ENCODE measurements around the gene RPTOR. TPM values are rescaled to one million over a fixed set of nuclear protein-coding genes. Genes with fewer than 3 reads are reported as not detected.

RPTOR gene
- total RNA-seq, 1 donor from 2014 or later: 32.0 TPM

DNA sequence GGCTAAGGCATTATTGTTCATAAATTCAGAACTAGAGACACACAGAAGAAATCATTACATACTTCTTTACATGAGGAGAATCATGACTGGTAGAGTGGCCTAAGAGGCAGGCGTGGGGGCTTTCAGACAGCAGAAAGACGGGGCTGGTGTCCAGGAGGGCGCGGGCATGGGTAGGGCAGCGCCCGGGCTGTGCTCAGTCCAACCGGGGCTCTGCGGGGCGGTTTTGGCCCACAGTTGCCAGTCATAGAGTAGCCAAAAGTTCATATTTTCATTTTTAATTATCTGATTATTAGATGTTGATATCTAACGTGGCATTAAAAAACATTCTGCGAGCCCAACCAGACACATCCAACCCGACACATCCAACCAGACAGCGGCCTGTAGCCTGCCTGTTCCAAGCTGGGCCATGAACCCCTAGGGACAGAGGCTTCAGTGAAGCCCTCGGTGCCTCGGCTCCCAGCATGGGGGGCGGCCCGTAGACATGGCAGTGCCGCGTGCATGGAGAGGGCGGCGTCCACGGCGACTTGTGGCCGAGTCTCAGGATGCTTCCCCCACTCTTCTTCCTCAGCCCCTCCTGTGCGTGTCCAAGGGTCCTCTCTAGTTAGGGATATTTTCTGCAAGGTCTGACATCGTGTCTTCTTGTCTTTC is 284.7 kb downstream of the RPTOR start:
- TF ChIP-seq, protein P1, sequence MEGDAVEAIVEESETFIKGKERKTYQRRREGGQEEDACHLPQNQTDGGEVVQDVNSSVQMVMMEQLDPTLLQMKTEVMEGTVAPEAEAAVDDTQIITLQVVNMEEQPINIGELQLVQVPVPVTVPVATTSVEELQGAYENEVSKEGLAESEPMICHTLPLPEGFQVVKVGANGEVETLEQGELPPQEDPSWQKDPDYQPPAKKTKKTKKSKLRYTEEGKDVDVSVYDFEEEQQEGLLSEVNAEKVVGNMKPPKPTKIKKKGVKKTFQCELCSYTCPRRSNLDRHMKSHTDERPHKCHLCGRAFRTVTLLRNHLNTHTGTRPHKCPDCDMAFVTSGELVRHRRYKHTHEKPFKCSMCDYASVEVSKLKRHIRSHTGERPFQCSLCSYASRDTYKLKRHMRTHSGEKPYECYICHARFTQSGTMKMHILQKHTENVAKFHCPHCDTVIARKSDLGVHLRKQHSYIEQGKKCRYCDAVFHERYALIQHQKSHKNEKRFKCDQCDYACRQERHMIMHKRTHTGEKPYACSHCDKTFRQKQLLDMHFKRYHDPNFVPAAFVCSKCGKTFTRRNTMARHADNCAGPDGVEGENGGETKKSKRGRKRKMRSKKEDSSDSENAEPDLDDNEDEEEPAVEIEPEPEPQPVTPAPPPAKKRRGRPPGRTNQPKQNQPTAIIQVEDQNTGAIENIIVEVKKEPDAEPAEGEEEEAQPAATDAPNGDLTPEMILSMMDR (IDR thresholded peaks at IDR 0.05; ENCODE audit: insufficient read depth, low read depth, low read length): no peak
- TF ChIP-seq EZH2 (IDR thresholded peaks at IDR 0.05; ENCODE audit: insufficient read depth, low read length): no peak
- Histone ChIP-seq H3K79me2 (ENCODE audit: insufficient read depth, low read length) (no peaks in the 10 kb centered on the region), H3K4me1 (ENCODE audit: insufficient read depth, low read length) (peaks cover 41% of the 10 kb centered on the region), H3K27ac (ENCODE audit: low read depth, low read length) (no peak overlapping the region), H3K36me3 (ENCODE audit: insufficient read depth, low read length) (no peaks in the 10 kb centered on the region), H3K9me3 (ENCODE audit: insufficient read depth, low read depth, low read length) (no peaks in the 10 kb centered on the region), H2AFZ (ENCODE audit: low read depth, low read length) (no peak overlapping the region), H4K20me1 (ENCODE audit: insufficient read depth, low read length) (no peaks in the 10 kb centered on the region), H3K4me3 (ENCODE audit: insufficient read depth, low read depth, low read length) (no peak overlapping the region), H3K27me3 (ENCODE audit: insufficient read depth, low read length) (no peaks in the 10 kb centered on the region), H3K9ac (ENCODE audit: low read length) (no peak overlapping the region), H3K4me2 (ENCODE audit: low read length) (no peak overlapping the region)
- H3K4me3 Mint-ChIP-seq (ENCODE audit: unreplicated experiment): no peak overlapping the region
- no peak overlapping the region for H3K27ac Mint-ChIP-seq (ENCODE audit: unreplicated experiment)
- H3K4me1 Mint-ChIP-seq (ENCODE audit: low read depth, unreplicated experiment): peaks cover 29% of the 10 kb centered on the region
- peaks cover 18% of the 10 kb centered on the region for H3K36me3 Mint-ChIP-seq (ENCODE audit: low read depth, unreplicated experiment)
- H3K27me3 Mint-ChIP-seq (ENCODE audit: low read depth, unreplicated experiment): peaks cover 2% of the 10 kb centered on the region
- DNase-seq (ENCODE audit: low read depth) (no peak), FAIRE-seq (no peak)
- no peaks in the 10 kb centered on the region for H3K9me3 Mint-ChIP-seq (ENCODE audit: unreplicated experiment)

GRCh38 chr17:80830020-80830780 is 285.6 kb downstream of the RPTOR start:
- Mint-ChIP-seq H3K4me1 (ENCODE audit: low read depth, unreplicated experiment) (peaks cover 31% of the 10 kb centered on the region), H3K9me3 (ENCODE audit: unreplicated experiment) (no peaks in the 10 kb centered on the region), H3K4me3 (ENCODE audit: unreplicated experiment) (no peak overlapping the region), H3K36me3 (ENCODE audit: low read depth, unreplicated experiment) (peaks cover 18% of the 10 kb centered on the region), H3K27ac (ENCODE audit: unreplicated experiment) (no peak overlapping the region), H3K27me3 (ENCODE audit: low read depth, unreplicated experiment) (peaks cover 2% of the 10 kb centered on the region)
- no peak for FAIRE-seq
- no peaks in the 10 kb centered on the region for H4K20me1 ChIP-seq (ENCODE audit: insufficient read depth, low read length)
- no peak overlapping the region for H3K9ac ChIP-seq (ENCODE audit: low read length)
- H3K36me3 ChIP-seq (ENCODE audit: insufficient read depth, low read length): no peaks in the 10 kb centered on the region
- H2AFZ ChIP-seq (ENCODE audit: low read depth, low read length): no peak overlapping the region
- no peak for DNase-seq (ENCODE audit: low read depth)
- TF ChIP-seq, protein P1 (IDR thresholded peaks at IDR 0.05; ENCODE audit: insufficient read depth, low read depth, low read length): no peak
- no peak for TF ChIP-seq EZH2 (IDR thresholded peaks at IDR 0.05; ENCODE audit: insufficient read depth, low read length)
- H3K27ac ChIP-seq (ENCODE audit: low read depth, low read length): no peak overlapping the region
- H3K4me3 ChIP-seq (ENCODE audit: insufficient read depth, low read depth, low read length): no peak overlapping the region
- no peak overlapping the region for H3K4me2 ChIP-seq (ENCODE audit: low read length)
- no peaks in the 10 kb centered on the region for H3K79me2 ChIP-seq (ENCODE audit: insufficient read depth, low read length)
- H3K27me3 ChIP-seq (ENCODE audit: insufficient read depth, low read length): no peaks in the 10 kb centered on the region
- no peaks in the 10 kb centered on the region for H3K9me3 ChIP-seq (ENCODE audit: insufficient read depth, low read depth, low read length)
- peaks cover 46% of the 10 kb centered on the region for H3K4me1 ChIP-seq (ENCODE audit: insufficient read depth, low read length)

DNA sequence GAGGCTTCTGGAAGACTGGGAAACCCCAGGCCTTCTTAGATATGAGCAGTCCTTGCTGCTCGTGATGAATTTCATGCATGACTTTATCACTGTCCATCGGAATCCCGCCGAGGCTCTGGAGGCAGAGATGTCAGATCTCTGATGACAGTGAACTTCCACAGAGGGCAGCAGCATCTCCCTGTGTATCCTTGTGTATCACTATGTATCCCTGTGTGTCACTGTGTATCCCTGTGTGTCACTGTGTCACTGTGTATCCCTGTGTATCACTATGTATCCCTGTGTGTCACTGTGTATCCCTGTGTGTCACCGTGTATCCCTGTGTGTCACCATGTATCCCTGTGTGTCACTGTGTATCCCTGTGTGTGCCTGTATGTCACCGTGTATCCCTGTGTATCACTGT is 286.9 kb downstream of the RPTOR start:
- H3K27me3 ChIP-seq (ENCODE audit: insufficient read depth, low read length): no peaks in the 10 kb centered on the region
- H3K4me3 ChIP-seq (ENCODE audit: insufficient read depth, low read depth, low read length): no peak overlapping the region
- TF ChIP-seq, protein P1 (IDR thresholded peaks at IDR 0.05; ENCODE audit: insufficient read depth, low read depth, low read length): no peak
- no peak for TF ChIP-seq EZH2 (IDR thresholded peaks at IDR 0.05; ENCODE audit: insufficient read depth, low read length)
- no peaks in the 10 kb centered on the region for H4K20me1 ChIP-seq (ENCODE audit: insufficient read depth, low read length)
- no peak overlapping the region for H3K4me3 Mint-ChIP-seq (ENCODE audit: unreplicated experiment)
- no peak for DNase-seq (ENCODE audit: low read depth)
- peaks cover 2% of the 10 kb centered on the region for H3K27me3 Mint-ChIP-seq (ENCODE audit: low read depth, unreplicated experiment)
- H3K36me3 Mint-ChIP-seq (ENCODE audit: low read depth, unreplicated experiment): peaks cover 16% of the 10 kb centered on the region
- FAIRE-seq: no peak
- no peak overlapping the region for H3K4me2 ChIP-seq (ENCODE audit: low read length)
- no peaks in the 10 kb centered on the region for H3K79me2 ChIP-seq (ENCODE audit: insufficient read depth, low read length)
- H3K4me1 Mint-ChIP-seq (ENCODE audit: low read depth, unreplicated experiment): peaks cover 32% of the 10 kb centered on the region
- H2AFZ ChIP-seq (ENCODE audit: low read depth, low read length): no peak overlapping the region
- H3K9me3 ChIP-seq (ENCODE audit: insufficient read depth, low read depth, low read length): no peaks in the 10 kb centered on the region
- no peaks in the 10 kb centered on the region for H3K36me3 ChIP-seq (ENCODE audit: insufficient read depth, low read length)
- peaks cover 42% of the 10 kb centered on the region for H3K4me1 ChIP-seq (ENCODE audit: insufficient read depth, low read length)
- no peak overlapping the region for H3K27ac ChIP-seq (ENCODE audit: low read depth, low read length)
- H3K9ac ChIP-seq (ENCODE audit: low read length): no peak overlapping the region
- H3K27ac Mint-ChIP-seq (ENCODE audit: unreplicated experiment): peak overlapping the region; percentile 41
- no peaks in the 10 kb centered on the region for H3K9me3 Mint-ChIP-seq (ENCODE audit: unreplicated experiment)
